ENCODE measurements around the gene SLX4IP. TPM values are rescaled to one million over a fixed set of nuclear protein-coding genes. Genes with fewer than 3 reads are reported as not detected.

Gene SLX4IP
- total and polyA plus RNA-seq, 2 of the 13 experiments (the other 11 are each of a cell fraction or from before 2014, with no cell fraction given), result 3.6 to 7.3 TPM

DNA sequence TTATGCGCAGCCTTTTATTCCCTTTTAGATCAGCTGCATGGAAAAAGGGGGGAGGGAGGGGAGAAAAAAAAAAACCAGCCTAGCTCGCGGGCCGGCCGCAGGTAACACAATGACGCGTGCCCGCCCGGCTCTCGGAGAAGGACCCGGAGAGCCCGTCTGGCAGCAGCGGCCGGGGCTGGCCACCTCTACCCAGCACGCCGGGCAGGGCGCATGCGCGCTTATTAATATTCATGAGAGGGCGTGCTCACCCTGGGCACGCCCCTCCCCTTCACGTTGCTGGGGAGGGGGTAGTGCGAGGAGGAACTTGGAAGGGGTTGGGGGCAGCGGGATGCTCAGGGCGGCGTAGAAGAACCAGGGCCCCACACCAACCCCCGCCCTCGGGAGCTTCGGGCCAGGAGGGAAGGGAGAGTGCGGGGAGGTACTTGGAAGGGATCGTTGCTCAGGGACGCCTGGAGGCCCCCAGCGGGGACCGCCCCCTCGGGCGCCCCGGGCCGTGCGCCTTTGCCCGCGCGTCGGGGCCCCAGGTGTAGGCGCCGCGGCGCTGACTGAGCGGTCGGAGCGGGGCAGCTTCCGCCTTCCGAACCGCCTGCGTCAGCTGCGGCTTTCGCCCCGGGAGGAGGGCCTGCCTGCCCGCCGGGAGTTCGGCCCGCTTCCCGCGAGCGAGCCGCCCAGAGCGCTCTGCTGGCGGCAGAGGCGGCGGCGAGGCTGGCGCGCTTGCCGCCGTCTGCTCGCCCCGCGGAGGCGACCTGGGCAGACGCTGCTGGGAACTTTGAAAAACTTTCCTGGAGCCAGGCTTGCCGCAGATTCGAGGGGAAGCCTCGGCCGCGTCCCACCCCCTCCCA, 239.0 kb downstream of the SLX4IP start, which contains the start of gene JAG1 (continued):
- TF ChIP-seq, protein P1, sequence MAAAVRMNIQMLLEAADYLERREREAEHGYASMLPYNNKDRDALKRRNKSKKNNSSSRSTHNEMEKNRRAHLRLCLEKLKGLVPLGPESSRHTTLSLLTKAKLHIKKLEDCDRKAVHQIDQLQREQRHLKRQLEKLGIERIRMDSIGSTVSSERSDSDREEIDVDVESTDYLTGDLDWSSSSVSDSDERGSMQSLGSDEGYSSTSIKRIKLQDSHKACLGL (CRISPR knock-in tag; IDR thresholded peaks at IDR 0.05), result peak; percentile 73
- TF ChIP-seq STAG1 (CRISPR knock-in tag; IDR thresholded peaks at IDR 0.05), result peak; percentile 34
- TF ChIP-seq ZSCAN20 (CRISPR knock-in tag; IDR thresholded peaks at IDR 0.05; ENCODE audit: borderline replicate concordance), result peak; percentile 89
- no peak for TF ChIP-seq TP53 (CRISPR knock-in tag; conservative IDR thresholded peaks at IDR 0.05)
- no peak for TF ChIP-seq ZNF775 (CRISPR knock-in tag; IDR thresholded peaks at IDR 0.05; ENCODE audit: borderline replicate concordance)
- peak; percentile 80 for TF ChIP-seq ZMYM4 (CRISPR knock-in tag; IDR thresholded peaks at IDR 0.05)
- peak; percentile 83 for TF ChIP-seq SALL1 (CRISPR knock-in tag; IDR thresholded peaks at IDR 0.05)
- TF ChIP-seq ATRX (CRISPR knock-in tag; IDR thresholded peaks at IDR 0.05; ENCODE audit: borderline replicate concordance), result no peak
- TF ChIP-seq ZNF180 (CRISPR knock-in tag; IDR thresholded peaks at IDR 0.05; ENCODE audit: borderline replicate concordance, low read depth), result peak; percentile 43; the same call in 1 of the 2 replicates
- TF ChIP-seq, protein P2, sequence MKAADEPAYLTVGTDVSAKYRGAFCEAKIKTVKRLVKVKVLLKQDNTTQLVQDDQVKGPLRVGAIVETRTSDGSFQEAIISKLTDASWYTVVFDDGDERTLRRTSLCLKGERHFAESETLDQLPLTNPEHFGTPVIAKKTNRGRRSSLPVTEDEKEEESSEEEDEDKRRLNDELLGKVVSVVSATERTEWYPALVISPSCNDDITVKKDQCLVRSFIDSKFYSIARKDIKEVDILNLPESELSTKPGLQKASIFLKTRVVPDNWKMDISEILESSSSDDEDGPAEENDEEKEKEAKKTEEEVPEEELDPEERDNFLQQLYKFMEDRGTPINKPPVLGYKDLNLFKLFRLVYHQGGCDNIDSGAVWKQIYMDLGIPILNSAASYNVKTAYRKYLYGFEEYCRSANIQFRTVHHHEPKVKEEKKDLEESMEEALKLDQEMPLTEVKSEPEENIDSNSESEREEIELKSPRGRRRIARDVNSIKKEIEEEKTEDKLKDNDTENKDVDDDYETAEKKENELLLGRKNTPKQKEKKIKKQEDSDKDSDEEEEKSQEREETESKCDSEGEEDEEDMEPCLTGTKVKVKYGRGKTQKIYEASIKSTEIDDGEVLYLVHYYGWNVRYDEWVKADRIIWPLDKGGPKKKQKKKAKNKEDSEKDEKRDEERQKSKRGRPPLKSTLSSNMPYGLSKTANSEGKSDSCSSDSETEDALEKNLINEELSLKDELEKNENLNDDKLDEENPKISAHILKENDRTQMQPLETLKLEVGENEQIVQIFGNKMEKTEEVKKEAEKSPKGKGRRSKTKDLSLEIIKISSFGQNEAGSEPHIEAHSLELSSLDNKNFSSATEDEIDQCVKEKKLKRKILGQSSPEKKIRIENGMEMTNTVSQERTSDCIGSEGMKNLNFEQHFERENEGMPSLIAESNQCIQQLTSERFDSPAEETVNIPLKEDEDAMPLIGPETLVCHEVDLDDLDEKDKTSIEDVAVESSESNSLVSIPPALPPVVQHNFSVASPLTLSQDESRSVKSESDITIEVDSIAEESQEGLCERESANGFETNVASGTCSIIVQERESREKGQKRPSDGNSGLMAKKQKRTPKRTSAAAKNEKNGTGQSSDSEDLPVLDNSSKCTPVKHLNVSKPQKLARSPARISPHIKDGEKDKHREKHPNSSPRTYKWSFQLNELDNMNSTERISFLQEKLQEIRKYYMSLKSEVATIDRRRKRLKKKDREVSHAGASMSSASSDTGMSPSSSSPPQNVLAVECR (CRISPR knock-in tag; IDR thresholded peaks at IDR 0.05; ENCODE audit: borderline replicate concordance), result peak; percentile 59; the same call in 1 of the 2 replicates
- TF ChIP-seq, protein P3, sequence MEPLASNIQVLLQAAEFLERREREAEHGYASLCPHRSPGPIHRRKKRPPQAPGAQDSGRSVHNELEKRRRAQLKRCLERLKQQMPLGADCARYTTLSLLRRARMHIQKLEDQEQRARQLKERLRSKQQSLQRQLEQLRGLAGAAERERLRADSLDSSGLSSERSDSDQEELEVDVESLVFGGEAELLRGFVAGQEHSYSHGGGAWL (CRISPR knock-in tag; IDR thresholded peaks at IDR 0.05), result peak; percentile 20
- TF ChIP-seq TCF7 (IDR thresholded peaks at IDR 0.05; ENCODE audit: low read depth), result no peak; the same call in 1 of the 2 replicates
- TF ChIP-seq RFX3 (CRISPR knock-in tag; IDR thresholded peaks at IDR 0.05), result no peak
- TF ChIP-seq ZNF709 (CRISPR knock-in tag; IDR thresholded peaks at IDR 0.05), result peak; percentile 21; the same call in 1 of the 2 replicates
- no peak for TF ChIP-seq FOXP1 (IDR thresholded peaks at IDR 0.05)
- TF ChIP-seq FOXP1 (CRISPR knock-in tag; IDR thresholded peaks at IDR 0.05), result peak; percentile 21; the same call in 1 of the 2 replicates
- peak; percentile 68 for TF ChIP-seq PHF20 (CRISPR knock-in tag; IDR thresholded peaks at IDR 0.05)
- TF ChIP-seq MTA1 (CRISPR knock-in tag; IDR thresholded peaks at IDR 0.05; ENCODE audit: borderline replicate concordance), result peak; percentile 90
- no peak for TF ChIP-seq SRF (IDR thresholded peaks at IDR 0.05; ENCODE audit: low read depth, low read length)
- no peak for TF ChIP-seq ZNF12 (CRISPR knock-in tag; IDR thresholded peaks at IDR 0.05)
- TF ChIP-seq HDAC2 (CRISPR knock-in tag; IDR thresholded peaks at IDR 0.05), result peak; percentile 10
- TF ChIP-seq, protein P4, sequence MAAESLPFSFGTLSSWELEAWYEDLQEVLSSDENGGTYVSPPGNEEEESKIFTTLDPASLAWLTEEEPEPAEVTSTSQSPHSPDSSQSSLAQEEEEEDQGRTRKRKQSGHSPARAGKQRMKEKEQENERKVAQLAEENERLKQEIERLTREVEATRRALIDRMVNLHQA (CRISPR knock-in tag; IDR thresholded peaks at IDR 0.05), result no peak
- TF ChIP-seq PHF21A (CRISPR knock-in tag; IDR thresholded peaks at IDR 0.05), result peak; percentile 89
- TF ChIP-seq, protein P5, sequence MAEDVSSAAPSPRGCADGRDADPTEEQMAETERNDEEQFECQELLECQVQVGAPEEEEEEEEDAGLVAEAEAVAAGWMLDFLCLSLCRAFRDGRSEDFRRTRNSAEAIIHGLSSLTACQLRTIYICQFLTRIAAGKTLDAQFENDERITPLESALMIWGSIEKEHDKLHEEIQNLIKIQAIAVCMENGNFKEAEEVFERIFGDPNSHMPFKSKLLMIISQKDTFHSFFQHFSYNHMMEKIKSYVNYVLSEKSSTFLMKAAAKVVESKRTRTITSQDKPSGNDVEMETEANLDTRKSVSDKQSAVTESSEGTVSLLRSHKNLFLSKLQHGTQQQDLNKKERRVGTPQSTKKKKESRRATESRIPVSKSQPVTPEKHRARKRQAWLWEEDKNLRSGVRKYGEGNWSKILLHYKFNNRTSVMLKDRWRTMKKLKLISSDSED (CRISPR knock-in tag; IDR thresholded peaks at IDR 0.05), result no peak
- no peak; the same call in none of the 2 replicates for TF ChIP-seq MAF1 (CRISPR knock-in tag; IDR thresholded peaks at IDR 0.05; ENCODE audit: borderline replicate concordance)
